Activated CD4-positive, CD25-positive, alpha-beta regulatory T cell treated with anti-CD3 and anti-CD28 coated beads, Interleukin-2, amount 50 U/mL, for 24 hours (primary cell): ENCODE measurements around the gene KCNJ16.
"Not testable (repeated sequence)": the region's sequence is repeated elsewhere in the genome, so short reads cannot be mapped to it uniquely, and the experiment has no call there.

Source experiments
- ATAC-seq, 2 donors: fragments of 150-1000 bp; cut with Tn5 transposase; one replicate each; pipeline ENCODE4 v1.10.0; 2021; ENCODE audit warnings: mild to moderate bottlenecking in 1 of 2, moderate library complexity in 1 of 2

KCNJ16 gene

DNA sequence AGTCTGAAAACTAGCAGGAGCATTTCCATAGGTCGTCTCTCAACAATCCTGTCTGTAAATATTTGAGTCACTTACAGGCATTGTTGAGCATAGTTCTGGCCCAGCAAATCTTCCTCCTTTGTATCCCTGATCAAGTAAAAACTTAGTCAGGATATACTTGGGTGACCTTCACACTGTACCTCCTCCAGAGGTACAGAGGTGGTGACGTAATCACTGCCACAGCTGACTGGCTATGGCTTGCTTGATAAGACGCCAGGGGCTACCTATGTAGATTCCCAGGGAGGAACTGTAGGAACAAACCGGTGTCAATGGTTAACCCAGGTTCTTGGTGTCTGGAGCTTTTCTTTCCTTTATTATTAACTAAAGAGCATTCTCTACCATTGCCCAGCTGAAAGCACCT, at the start of gene KCNJ16:
KCNJ16 (plus strand) TSS at position 270 of the 400 bp plus-strand sequence. CDS start 56,863 bp downstream, outside the sequence.
- ATAC-seq = no peak

DNA sequence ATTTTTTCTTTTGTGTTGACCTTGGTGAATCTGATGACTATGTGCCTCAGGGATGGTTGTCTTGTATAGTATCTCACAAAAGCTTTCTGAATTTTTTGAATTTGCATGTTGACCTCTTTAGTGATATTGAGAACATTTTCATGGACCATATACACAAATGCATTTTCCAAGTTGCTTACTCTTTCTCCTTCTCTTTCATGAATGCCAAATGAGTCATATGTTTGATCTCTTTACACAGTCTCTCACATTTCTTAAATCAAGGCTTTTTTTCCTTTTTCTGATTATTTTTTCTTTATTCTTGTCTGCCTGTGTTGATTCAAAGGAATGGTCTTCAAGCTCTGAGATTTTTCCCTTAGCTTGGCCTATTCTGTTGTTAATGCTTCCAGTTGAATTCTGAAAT, 46.6 kb upstream of the KCNJ16 start:
- no peak for ATAC-seq

DNA sequence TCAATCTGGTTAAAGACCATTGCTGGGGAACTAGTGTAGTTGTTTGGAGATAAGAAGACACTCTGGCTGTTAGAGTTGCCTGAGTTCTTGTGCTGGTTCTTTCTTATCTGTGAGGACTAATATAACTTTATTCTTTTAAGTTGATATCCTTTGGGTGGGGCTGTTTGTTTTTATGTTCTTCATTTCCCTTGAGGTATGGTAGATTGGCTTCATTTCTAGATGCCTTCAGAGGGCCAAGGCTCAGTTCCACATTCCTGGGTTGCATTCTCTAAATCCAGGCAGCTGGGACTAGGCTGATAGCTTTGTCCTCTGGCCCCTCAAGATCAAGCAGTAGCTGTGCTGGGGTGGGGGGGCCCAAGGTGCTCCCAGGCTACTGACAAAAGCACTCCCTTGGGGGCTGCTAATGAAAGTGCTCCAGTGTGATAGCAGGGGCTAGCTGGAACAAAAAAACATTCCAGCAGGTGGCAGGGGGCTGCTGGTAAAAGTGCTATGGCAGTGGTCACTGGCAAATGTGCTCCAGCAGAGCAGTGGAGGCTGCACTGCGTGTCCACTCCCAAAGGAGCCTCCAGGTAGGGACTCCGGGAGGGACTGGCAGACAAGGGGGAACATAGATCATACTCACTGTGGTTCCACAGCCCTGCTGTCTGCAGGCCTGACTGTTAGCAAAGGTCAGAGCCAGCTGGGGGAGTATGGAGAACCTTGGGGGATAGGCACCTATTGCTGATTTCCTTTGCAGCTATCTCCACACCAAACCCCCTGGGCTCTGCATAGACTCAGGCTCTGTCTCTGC, 45.9 kb upstream of the KCNJ16 start:
- ATAC-seq = no peak

DNA sequence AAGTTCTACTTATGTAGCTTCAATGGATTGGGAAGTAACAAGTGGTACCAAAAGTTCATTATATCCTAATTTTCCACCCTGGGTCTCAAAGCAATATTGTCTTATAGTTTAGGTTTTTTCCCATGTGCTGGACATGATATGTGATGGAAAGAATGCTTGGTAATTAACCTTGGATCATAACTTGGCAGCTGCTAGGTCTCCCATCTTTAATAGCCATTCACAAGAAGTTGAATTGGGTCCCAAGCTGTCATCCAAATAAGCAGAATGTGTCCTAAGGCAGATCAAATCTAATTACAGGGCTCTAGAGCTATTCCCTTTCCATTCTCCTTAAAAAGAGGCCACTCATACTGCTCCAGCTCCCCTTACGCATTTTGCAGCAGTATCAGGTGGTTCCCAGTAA, 44.7 kb upstream of the KCNJ16 start:
- ATAC-seq = no peak

DNA sequence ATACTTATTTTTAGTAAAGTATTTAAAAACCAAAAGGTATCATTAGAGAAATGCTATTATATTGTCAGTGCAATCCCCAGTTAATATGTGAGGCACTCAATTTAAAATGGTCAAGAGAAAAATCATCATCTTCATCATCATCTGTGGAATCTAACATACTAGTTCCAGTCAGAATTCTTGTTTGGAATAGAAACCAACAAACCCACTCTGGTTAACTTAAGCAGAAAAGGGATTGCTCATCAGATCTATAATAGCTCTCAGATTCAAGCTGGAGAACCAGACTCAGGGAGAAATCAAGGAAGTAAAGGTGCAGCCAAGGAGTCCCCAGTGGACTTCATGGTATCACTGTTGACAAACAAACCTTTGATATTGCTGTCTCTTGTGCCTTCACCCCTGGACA, 43.7 kb upstream of the KCNJ16 start:
- no peak for ATAC-seq

DNA sequence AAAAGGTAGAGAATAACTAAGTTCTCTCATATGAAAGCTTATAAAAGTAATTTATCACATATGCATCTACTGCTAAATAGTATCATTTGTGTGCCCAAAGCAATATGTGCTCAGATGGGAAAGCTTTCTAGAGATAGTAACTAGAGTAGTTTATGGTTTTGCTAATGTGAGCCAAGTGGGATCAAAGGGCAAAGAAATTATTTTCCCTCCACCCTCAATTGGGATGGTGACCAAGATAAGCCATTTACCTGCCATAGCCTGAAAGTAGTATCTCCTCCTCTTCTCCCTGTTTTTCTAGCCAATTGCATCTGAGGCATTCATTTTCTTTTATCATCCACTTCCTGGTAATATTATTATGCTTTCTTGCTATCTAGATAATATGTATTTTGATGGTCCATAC, 41.9 kb upstream of the KCNJ16 start:
- ATAC-seq = no peak

DNA sequence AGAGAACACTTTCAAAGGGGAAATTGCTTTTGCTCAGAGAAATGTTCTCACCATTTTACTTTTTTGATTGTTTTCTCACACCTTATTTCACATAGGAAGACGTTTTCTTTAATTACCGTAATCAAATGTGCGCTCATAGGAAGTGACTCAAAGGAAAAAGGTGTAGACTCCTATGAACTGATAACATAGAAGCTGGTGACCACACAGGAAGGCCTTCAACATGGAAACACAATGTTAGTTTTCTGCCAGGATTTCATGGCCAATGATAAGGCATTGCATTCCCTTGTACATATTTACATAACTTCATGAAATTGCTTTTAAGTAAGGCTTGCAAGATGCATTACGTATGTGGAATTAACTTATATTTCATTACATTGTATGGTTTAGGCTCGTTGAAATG, 40.9 kb upstream of the KCNJ16 start:
- no peak for ATAC-seq

DNA sequence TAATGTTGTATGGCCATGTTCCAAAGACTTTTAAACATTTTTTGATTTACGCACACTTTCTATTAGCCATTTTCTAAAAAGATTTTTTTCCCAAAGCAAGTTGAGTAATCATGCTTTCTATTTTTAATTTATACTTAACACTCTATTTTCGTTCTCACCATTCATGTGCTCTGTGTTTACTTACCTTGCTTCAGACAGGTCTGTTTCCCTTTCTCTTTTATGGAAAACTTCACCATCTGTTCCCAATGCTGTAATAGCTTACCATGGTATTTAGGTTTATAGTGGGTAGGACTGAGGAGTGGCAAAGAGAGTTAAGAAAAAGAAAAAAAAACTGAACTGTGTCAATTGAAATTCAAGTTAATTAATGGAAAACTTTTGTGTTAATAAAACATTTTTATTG, 37.5 kb upstream of the KCNJ16 start:
- no peak for ATAC-seq

DNA sequence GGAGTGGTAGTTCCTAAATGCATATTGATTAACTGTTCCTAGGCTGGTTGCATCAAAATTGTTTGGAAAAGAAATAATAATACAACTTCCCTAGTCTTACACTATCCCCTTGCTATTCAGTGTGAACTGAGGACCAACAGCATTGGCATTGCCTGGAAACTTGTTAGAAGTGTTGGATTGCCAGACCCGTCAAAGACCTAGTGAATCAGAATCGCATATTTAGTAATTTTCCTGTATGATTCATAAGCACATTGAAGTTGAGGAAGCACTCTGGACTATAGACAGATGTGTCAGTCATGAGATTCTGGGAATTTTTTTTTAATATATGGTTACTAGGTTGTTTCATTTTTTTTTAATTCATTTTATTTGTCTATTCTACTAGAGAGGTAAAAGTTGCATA, 34.7 kb upstream of the KCNJ16 start:
- ATAC-seq = no peak

DNA sequence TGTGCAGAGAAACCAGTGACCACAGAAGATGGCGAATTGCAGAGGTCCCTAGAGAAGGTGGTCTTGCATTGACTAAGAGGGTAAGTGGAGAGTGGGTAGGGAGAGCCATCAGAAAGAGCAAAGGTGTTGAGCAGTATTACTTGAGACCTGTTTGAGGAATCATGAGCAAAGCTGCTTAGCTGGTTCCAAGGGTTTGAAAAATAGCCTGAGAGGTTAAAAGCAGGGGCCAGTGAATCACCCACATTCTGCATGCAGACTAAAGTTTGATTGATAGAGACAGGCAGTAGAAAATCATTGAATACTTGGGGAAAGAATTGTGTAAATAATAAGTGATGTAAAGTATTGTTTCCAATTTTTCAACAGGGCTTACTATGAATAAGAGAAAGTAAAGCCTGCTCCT, 34.0 kb upstream of the KCNJ16 start:
- no peak for ATAC-seq

DNA sequence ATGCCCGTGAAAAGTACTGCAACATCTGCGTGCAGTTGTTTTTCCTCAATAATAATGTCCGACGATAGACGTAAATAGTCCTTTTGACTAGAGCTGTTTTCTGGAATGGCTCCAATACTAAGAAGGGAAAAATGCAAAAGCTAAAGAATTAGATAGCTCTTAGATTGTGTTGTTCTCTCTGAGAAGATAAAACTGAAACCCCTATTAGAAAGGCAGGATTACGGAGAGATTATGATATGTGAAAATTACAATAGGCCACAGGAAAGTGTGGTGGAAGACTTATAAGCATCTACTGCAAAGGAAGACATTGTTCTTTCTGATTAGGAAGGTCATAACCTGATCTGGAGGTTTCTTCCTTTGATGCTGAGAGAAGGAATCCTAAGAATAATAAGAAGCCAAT, 33.5 kb upstream of the KCNJ16 start:
- ATAC-seq = no peak

DNA sequence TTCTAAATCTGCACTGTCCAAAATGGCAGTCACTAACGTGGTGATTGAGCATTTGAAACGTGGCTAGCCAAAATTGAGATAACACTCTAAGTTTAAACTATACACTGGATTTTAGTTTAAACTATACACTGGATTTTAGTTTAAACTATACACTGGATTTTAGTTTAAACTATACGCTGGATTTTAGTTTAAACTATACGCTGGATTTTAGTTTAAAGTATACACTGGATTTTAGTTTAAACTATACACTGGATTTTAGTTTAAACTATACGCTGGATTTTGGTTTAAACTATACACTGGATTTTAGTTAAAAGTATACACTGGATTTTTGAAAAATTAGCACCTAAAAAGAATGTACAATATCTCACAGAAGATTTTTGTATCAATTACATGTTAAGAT, 29.2 kb upstream of the KCNJ16 start:
- not testable (repeated sequence) for ATAC-seq

DNA sequence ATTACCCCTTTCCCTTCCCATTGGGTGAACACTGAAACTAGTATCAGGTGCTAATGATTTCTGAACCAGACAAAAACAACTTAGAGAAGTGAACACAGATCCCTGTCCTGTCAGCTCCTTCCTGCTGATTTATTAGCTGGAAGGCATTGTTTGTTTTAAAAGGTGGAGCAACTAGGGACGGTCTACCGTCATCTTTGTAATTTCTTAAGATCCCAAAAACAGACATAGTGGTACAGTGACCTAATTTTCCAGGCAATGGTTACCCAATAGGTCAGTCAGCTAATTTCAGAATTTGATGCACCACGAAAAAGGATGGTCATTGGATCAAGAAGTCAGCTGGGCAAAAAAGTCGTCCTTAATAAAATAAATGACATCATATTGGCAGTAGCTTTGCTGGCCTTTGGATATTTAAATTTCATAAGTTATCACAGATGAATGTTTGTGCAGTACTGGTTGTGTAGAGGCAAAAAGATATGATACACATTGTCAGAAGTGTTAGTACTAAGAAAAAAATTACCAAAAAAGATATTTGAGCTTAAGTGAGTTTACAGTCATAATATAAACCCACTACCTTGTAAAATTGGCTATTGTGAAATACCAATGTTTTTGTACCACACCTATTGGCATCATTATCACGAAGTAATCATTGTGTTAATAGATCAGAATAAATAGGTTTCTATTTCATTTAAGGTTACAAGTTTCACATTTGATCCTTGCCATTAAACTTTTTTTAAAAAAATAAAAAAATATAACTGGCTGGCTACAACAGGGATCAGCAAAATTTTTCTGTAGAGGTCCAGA, 27.2 kb upstream of the KCNJ16 start:
- no peak for ATAC-seq

DNA sequence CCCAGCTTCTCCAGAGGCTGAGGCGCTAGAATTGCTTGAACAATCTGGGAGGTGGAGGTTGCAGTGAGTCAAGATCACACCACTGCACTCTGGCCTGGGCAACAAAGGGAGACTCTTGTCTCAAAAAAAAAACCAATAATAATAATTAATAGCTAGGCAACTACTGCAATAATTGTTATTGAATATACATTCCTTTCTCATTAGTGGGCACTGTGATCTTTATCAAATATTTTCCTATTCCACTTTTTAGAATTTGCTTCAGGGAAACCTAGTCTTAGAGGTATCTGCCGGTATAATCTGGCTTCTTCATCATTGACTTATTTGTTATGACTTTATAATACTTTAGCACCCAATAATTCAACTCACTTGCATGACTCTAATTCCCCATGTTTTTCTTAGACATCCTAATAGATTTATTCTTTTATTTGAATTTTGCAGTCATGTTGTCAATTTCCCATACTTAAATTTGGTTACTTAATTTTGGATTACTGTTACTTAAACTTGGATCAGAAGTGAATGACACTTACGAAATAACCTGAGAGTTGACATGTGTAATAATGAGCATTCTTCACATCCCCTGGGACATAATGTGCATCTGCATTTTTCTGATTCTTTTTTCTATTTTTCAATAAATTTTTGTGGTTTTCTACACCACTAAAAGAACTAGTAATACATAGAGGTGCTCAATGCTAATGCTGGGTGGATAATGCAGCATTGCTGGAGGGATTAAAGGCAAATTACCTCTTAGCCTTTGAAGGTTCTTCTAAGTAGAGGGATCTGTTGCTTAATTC, 25.0 kb upstream of the KCNJ16 start:
- no peak for ATAC-seq

DNA sequence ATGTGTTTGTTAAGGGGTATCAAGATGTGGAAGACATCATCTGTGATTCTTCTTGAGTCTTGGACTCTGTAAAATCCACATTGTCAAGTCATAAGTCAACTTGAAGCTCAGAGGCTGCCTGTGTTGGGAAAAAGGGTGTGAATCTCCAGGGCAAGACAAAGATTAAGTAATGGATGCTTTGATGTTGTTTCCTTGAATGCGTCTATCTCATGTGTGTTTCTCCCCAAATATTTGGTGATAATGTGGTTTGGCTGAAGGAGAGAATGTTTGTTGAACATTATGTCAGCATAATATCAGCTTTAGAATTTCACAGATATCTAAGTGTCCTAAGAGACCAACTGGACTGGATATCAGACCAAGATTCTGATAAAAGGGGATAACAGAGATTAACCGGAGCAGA, 24.1 kb upstream of the KCNJ16 start:
- ATAC-seq = no peak

DNA sequence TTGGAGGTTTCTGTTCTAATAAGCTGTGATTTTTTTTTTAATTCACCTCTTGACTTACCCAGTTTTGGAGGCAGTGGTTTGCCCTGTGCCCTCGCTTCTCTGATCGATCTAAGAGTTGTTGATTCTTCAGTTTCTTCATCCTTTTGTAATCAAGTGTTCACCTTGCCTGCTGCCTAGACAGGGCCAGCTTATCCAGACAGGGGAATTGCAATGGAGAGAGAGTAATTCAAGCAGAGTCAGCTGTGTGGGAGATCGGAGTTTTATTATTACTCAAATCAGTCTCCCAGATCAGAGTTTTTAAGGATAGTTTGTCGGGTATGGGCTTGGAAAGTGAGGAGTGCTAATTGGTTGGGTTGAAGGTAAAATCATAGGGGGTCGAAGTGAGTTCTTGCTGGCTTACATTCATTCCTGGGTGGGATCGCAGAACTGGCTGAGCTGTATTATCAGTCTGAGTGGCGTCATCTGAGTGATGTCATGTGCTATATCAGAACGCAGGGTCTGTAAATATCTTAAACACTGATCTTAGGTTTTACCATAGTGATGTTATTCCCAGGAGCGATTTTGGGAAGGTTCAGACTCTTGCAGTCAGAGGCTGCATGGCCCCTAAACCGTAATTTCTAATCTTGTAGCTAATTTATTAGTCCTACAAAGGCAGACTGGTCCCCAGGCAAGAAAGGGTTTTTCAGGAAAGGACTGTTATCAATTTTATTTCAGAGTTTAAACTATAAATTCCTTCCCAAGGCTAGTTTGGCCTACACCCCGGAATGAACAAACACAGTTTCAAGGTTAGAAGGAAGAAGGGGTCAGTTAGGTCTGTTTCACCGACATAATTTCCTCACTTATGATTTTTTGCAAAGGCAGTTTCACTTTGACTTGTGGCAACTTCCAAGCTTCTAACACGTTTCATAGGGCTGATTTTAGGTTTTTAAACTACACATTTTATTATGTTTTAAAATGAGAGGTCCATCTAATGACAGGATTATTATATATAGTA, 21.5 kb upstream of the KCNJ16 start:
- no peak for ATAC-seq

DNA sequence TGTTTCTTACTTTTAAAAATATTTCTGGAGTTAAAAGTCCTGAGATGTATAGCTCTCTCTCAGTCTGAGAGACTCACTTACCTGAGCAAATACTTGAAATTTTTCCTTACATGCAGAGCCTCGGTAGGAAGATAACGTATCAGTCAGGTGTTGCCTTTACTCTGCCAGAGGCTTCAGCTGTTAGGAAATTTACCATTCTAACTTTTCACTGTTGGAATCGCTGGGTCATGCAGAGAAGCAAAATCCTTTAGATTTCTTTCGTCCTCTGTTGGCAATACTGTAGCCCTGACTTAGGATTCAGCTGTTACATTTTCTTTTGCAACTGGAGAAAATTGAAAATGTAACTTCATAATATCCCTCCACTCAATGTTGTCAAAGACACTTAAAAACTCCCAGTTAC, 20.0 kb upstream of the KCNJ16 start:
- no peak for ATAC-seq

DNA sequence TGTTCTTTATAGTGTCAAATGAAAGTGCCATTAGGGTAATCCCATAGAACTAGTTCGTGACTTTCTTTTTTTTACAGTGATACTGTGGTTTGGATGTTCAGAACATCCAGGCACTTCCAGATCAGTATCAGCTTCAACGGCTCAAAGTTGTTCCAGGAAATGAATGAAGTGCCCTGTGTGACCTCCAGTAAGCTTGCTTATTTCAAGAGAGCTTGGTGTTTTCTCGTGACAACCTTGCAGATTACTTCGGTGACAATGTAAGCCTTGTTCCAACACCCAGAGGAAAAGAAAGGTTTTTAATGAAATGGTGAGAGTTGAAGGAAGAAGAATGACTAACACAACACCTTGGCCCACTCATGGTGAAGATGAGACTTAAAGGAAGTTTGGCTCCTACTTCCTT, 16.0 kb upstream of the KCNJ16 start:
- no peak for ATAC-seq

DNA sequence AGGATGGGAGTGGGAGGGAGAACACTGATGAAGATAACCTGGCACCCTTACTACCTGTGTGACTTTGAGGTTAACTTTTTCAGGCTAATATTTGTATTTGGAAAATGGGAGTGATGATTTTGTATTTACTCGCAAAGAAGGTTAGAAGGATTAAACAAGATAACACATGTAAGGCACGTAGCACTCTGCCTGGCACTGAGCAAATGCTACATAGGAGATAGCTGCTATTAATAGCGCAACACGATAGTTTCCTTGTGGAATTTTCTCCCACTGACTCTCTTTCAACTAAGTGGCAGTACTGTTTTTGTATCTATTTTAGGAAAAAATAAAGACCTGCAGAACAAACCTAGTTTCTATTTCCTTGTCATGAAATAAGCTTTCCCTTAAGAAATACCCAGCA, 15.4 kb upstream of the KCNJ16 start:
- no peak for ATAC-seq

DNA sequence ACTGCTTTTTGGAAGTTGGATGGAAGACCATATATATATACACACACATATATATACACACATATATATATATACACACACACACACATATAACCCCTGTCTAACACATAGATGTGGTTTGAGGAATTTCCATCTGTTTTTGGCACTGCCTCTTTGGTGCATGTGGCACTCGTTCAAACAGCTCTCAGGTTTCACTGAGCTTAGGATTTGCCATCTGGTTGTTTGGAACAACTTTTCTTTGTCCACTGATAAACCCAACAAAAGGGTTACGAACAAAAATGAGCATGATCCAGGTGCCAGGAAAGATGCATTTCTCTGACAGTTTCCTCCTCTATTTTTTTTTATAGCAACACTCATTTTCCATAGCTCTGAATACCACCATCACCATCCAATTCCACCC, 14.6 kb upstream of the KCNJ16 start:
- ATAC-seq = no peak

DNA sequence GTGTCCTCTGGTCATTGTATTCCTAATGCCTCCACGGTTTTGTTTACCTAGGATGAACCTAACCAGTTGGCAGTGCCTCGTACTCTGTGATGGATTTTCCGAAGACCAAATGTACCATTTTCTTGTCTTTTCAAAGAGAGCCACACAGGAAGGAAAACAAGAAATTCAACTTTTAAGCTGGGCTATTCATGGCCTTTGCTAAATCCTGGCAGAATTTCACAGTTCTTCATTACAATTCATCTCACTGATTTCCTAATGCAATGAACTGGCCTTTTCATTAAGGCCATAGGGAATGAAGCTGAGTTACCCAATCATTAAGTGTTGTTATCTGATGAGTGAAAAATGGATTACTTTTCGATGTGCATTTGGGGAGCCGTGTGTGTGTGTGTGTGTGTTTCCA, 7.9 kb upstream of the KCNJ16 start:
- ATAC-seq = no peak
